ENCODE results near the gene TNS1. TPM values are rescaled to one million over a fixed set of nuclear protein-coding genes. Genes with fewer than 3 reads are reported as not detected.

TNS1 gene
- total RNA-seq, 1 experiment from 2014 or later = 4.5 TPM

GRCh38 chr2:217817466-217818292, 185.1 kb downstream of the TNS1 start:
- ATAC-seq (no peak), DNase-seq (ENCODE audit: low spot score) (no peak)
- Mint-ChIP-seq H3K27me3 (ENCODE audit: low read depth) (no peaks in the 10 kb centered on the region), H3K4me1 (peaks cover 6% of the 10 kb centered on the region; the same call in 1 of the 2 replicates), H3K9me3 (no peaks in the 10 kb centered on the region), H3K27ac (no peak overlapping the region), H3K4me3 (no peak overlapping the region), H3K36me3 (no peaks in the 10 kb centered on the region)
- TF ChIP-seq E2F5 (CRISPR knock-in tag; IDR thresholded peaks at IDR 0.05) = no peak
- no peak for TF ChIP-seq AFF4 (CRISPR knock-in tag; IDR thresholded peaks at IDR 0.05; ENCODE audit: borderline replicate concordance)
- no peak for TF ChIP-seq IRF2 (CRISPR knock-in tag; IDR thresholded peaks at IDR 0.05; ENCODE audit: borderline replicate concordance, low read depth)
- no peak for TF ChIP-seq NFATC4 (CRISPR knock-in tag; IDR thresholded peaks at IDR 0.05)
- TF ChIP-seq ZNF671 (CRISPR knock-in tag; IDR thresholded peaks at IDR 0.05) = no peak
- no peak for TF ChIP-seq MYBL2 (CRISPR knock-in tag; IDR thresholded peaks at IDR 0.05)
- no peak for TF ChIP-seq JUN (CRISPR knock-in tag; IDR thresholded peaks at IDR 0.05)
- no peak for TF ChIP-seq SOX15 (CRISPR knock-in tag; IDR thresholded peaks at IDR 0.05)
- TF ChIP-seq ATF2 (CRISPR knock-in tag; IDR thresholded peaks at IDR 0.05; ENCODE audit: borderline replicate concordance, low read depth) = no peak
- no peak for TF ChIP-seq OVOL2 (CRISPR knock-in tag; IDR thresholded peaks at IDR 0.05; ENCODE audit: borderline replicate concordance)
- TF ChIP-seq ZNF263 (CRISPR knock-in tag; IDR thresholded peaks at IDR 0.05; ENCODE audit: low read depth) = no peak
- no peak for TF ChIP-seq ATF3 (CRISPR knock-in tag; conservative IDR thresholded peaks at IDR 0.05)
- no peak for TF ChIP-seq CBFB (CRISPR knock-in tag; IDR thresholded peaks at IDR 0.05; ENCODE audit: low read depth)
- no peak for TF ChIP-seq E2F4 (CRISPR knock-in tag; IDR thresholded peaks at IDR 0.05; ENCODE audit: borderline replicate concordance, low read depth)
- no peak for TF ChIP-seq TEAD1 (CRISPR knock-in tag; IDR thresholded peaks at IDR 0.05)
- TF ChIP-seq USF2 (CRISPR knock-in tag; IDR thresholded peaks at IDR 0.05) = no peak
- TF ChIP-seq TEAD4 (CRISPR knock-in tag; IDR thresholded peaks at IDR 0.05) = no peak
- TF ChIP-seq PREB (CRISPR knock-in tag; IDR thresholded peaks at IDR 0.05; ENCODE audit: borderline replicate concordance) = no peak
- POLR2A ChIA-PET = no interaction called here
- CTCF ChIA-PET = interaction anchor here (0.8 kb wide), 1 partner anchor 69 kb away, joined by 3 read pairs; no protein-coding TSS in a partner anchor

Data from WTC11 (cell line).